Stimulated activated CD4-positive, alpha-beta T cell treated with anti-CD3 and anti-CD28 coated beads, Interleukin-12 subunit alpha, Interleukin-12 subunit beta, amount 100 ng/mL, for 24 hours (primary cell): ENCODE results near the gene GRIK4.
"Not testable (repeated sequence)": the region's sequence is repeated elsewhere in the genome, so short reads cannot be mapped to it uniquely, and the experiment has no call there.

Experiments
- DNase-seq, 2 experiments: peaks; one replicate each; pipeline ENCODE4 v3.0.0-alpha.2; 2020; ENCODE audit warnings: low read depth in 2 of 2

GRIK4 gene

GRCh38 chr11:120995184-120995583 is 483.6 kb downstream of the GRIK4 start:
- DNase-seq: no peak

- no peak for DNase-seq
Observed at GRCh38 chr11:120996973-120997372, 485.4 kb downstream of the GRIK4 start.

GRCh38 chr11:120998581-120998980 is 487.0 kb downstream of the GRIK4 start:
- no peak for DNase-seq

GRCh38 chr11:121004206-121004840 is 492.8 kb downstream of the GRIK4 start:
- DNase-seq: no peak

- no peak for DNase-seq
Observed at GRCh38 chr11:121006922-121007321, 495.4 kb downstream of the GRIK4 start.

GRCh38 chr11:121008551-121008950 is 497.0 kb downstream of the GRIK4 start:
- no peak for DNase-seq

- no peak for DNase-seq
Observed at GRCh38 chr11:121012091-121012490, 500.5 kb downstream of the GRIK4 start.

GRCh38 chr11:121018746-121019145 is 507.2 kb downstream of the GRIK4 start:
- no peak for DNase-seq

- DNase-seq: not testable (repeated sequence)
Observed at GRCh38 chr11:121021718-121022117, 510.2 kb downstream of the GRIK4 start.

- peak; percentile 66 to 79 for DNase-seq
Observed at GRCh38 chr11:121023848-121024751, 512.6 kb downstream of the GRIK4 start, which contains the start of gene TBCEL. TBCEL (plus strand) TSS chr11:121024102; CDS start chr11:121045691, 21,589 bp downstream.

GRCh38 chr11:121024989-121025388 is 513.4 kb downstream of the GRIK4 start:
- no peak for DNase-seq

GRCh38 chr11:121029153-121029552 is 517.6 kb downstream of the GRIK4 start:
- no peak for DNase-seq

GRCh38 chr11:121029813-121030445 is 518.4 kb downstream of the GRIK4 start:
- no peak for DNase-seq

- DNase-seq: no peak
Observed at GRCh38 chr11:121031167-121031566, 519.6 kb downstream of the GRIK4 start.

- DNase-seq: not testable (repeated sequence)
Observed at GRCh38 chr11:121031648-121032047, 520.1 kb downstream of the GRIK4 start.

GRCh38 chr11:121032546-121032945 is 521.0 kb downstream of the GRIK4 start:
- no peak for DNase-seq

- no peak for DNase-seq
Observed at GRCh38 chr11:121033635-121034034, 522.1 kb downstream of the GRIK4 start.

- DNase-seq: no peak
Observed at GRCh38 chr11:121035169-121035755, 523.7 kb downstream of the GRIK4 start.

- no peak for DNase-seq
Observed at GRCh38 chr11:121035780-121036179, 524.2 kb downstream of the GRIK4 start.

- DNase-seq: no peak
Observed at GRCh38 chr11:121037016-121037415, 525.5 kb downstream of the GRIK4 start.
